SK-N-SH (cell line): ENCODE data around the gene SEPTIN11. TPM values are rescaled to one million over a fixed set of nuclear protein-coding genes. Genes with fewer than 3 reads are reported as not detected.

Experiments
- CTCF ChIA-PET: fragments of 300-600, 350-600 bp; formaldehyde crosslinking; extraction: SDS; loops from one replicate; lab custom pipeline; 2021; lab: Yijun Ruan, JAX
- POLR2A ChIA-PET: fragments of 350-600 bp; sonication (Branson Sonifier 250); formaldehyde crosslinking; extraction: SDS; loops from one replicate; lab custom pipeline; 2020; ENCODE audit warnings: antibody characterized with exemption, inconsistent platforms; lab: Yijun Ruan, JAX
- DNase-seq: peaks from one replicate; pipeline ENCODE4 v3.0.0; 2012
- H2AFZ ChIP-seq: fragments of 200-600 bp; sonication (generic); 2 replicates; pipeline ENCODE4 v1.8.1; 2016; ENCODE audit warnings: antibody characterized with exemption, mild to moderate bottlenecking, low read depth
- H3F3A ChIP-seq: fragments of 200-600 bp; sonication (generic); replicated peaks from 2 replicates; pipeline ENCODE3; 2016; ENCODE audit warnings: antibody characterized with exemption, mild to moderate bottlenecking; ENCODE audit not compliant: insufficient read depth
- H3K27ac ChIP-seq, 2 experiments: fragments of 200-500 bp in 1 of 2; fragments of 200-600 bp in 1 of 2; sonication (Bioruptor generic) in 1 of 2; sonication (generic), shearing (Covaris generic) in 1 of 2; 2 replicates each; pipeline versions ENCODE4 v1.5.1 to v1.6.1; 2014 to 2016; ENCODE audit warnings: low read depth in 2 of 2, inconsistent platforms in 1 of 2, low read length in 1 of 2, mild to moderate bottlenecking in 1 of 2, mixed read lengths in 1 of 2
- H3K27me3 ChIP-seq: fragments of 200-600 bp; sonication (generic), shearing (Covaris generic); 2 replicates; pipeline ENCODE4 v1.6.1; 2016; ENCODE audit warnings: mixed run types; ENCODE audit not compliant: insufficient read depth
- H3K36me3 ChIP-seq, 2 experiments: fragments of 200-500 bp in 1 of 2; fragments of 200-600 bp in 1 of 2; sonication (Bioruptor generic) in 1 of 2; sonication (generic) in 1 of 2; replicated peaks in 1 of 2; 2 replicates each; pipeline versions ENCODE3 to v1.5.1; 2014 to 2016; ENCODE audit warnings: low read length in 1 of 2, mild to moderate bottlenecking in 1 of 2; ENCODE audit not compliant: insufficient read depth in 2 of 2, control insufficient read depth in 1 of 2
- H3K4me1 ChIP-seq, 2 experiments: fragments of 200-500 bp in 1 of 2; fragments of 200-600 bp in 1 of 2; sonication (Bioruptor generic) in 1 of 2; sonication (generic), shearing (Covaris generic) in 1 of 2; 2 replicates each; pipeline versions ENCODE4 v1.5.1 to v1.6.1; 2014 to 2016; ENCODE audit warnings: low read depth in 1 of 2, low read length in 1 of 2, mixed run types in 1 of 2; ENCODE audit not compliant: insufficient read depth in 2 of 2, control insufficient read depth in 1 of 2
- H3K4me2 ChIP-seq: fragments of 200-600 bp; sonication (generic), shearing (Covaris generic); 2 replicates; pipeline ENCODE4 v1.6.1; 2017; ENCODE audit warnings: mixed run types
- H3K4me3 ChIP-seq, 2 experiments: fragments of 200-500 bp in 1 of 2; fragments of 200-600 bp in 1 of 2; sonication (Bioruptor generic) in 1 of 2; sonication (generic), shearing (Covaris generic) in 1 of 2; 2 replicates each; pipeline versions ENCODE4 v1.5.1 to v1.8.1; 2014 to 2016; ENCODE audit warnings: low read depth in 2 of 2, inconsistent platforms in 1 of 2, low read length in 1 of 2, mild to moderate bottlenecking in 1 of 2, mixed read lengths in 1 of 2, moderate library complexity in 1 of 2
- H3K79me2 ChIP-seq: fragments of 200-600 bp; sonication (generic); 2 replicates; pipeline ENCODE4 v1.8.1; 2017; ENCODE audit warnings: mild to moderate bottlenecking; ENCODE audit not compliant: insufficient read depth
- H3K9ac ChIP-seq: fragments of 200-600 bp; sonication (generic); 2 replicates; pipeline ENCODE4 v1.6.1; 2017; ENCODE audit warnings: mixed run types
- H3K9me2 ChIP-seq: fragments of 200-600 bp; sonication (generic); 2 replicates; pipeline ENCODE4 v1.6.1; 2017; ENCODE audit warnings: mixed run types
- H3K9me3 ChIP-seq: fragments of 200-600 bp; sonication (generic); 2 replicates; pipeline ENCODE4 v1.6.1; 2017; ENCODE audit warnings: mixed run types, mild to moderate bottlenecking, moderate library complexity
- H4K20me1 ChIP-seq: fragments of 200-600 bp; sonication (generic); 2 replicates; pipeline ENCODE4 v1.6.1; 2017; ENCODE audit warnings: mild to moderate bottlenecking, mixed run types; ENCODE audit not compliant: insufficient read depth
- EP300 ChIP-seq, 2 experiments: IDR thresholded peaks; 2 replicates each; pipeline versions ENCODE4 v1.4.0 to v1.6.1; 2012; ENCODE audit warnings: borderline replicate concordance in 1 of 2, low read depth in 1 of 2, low read length in 1 of 2
- EZH2phosphoT487 ChIP-seq: fragments of 200-600 bp; sonication (generic); IDR thresholded peaks from 2 replicates; pipeline ENCODE4 v1.6.1; 2017; ENCODE audit warnings: low read depth, mixed run types, mild to moderate bottlenecking, antibody characterized with exemption, moderate library complexity, borderline replicate concordance
- FOXM1 ChIP-seq: IDR thresholded peaks from 2 replicates; pipeline ENCODE4 v1.4.0; 2012; ENCODE audit warnings: low read depth, mild to moderate bottlenecking
- GATA2 ChIP-seq: sonication (generic); formaldehyde crosslinking; IDR thresholded peaks from 2 replicates; pipeline ENCODE4 v1.5.0; 2020; ENCODE audit warnings: mild to moderate bottlenecking, missing genetic modification reagents
- MXI1 ChIP-seq: IDR thresholded peaks from 2 replicates; pipeline ENCODE4 v1.6.1; 2012; ENCODE audit warnings: mild to moderate bottlenecking, low read depth, low read length, improper control_type of control experiment
- NFIC ChIP-seq: IDR thresholded peaks from 2 replicates; pipeline ENCODE4 v1.4.0; 2012; ENCODE audit warnings: borderline replicate concordance
- PBX3 ChIP-seq: IDR thresholded peaks from 2 replicates; pipeline ENCODE4; 2012
- POLR2AphosphoS5 ChIP-seq: IDR thresholded peaks from 2 replicates; pipeline ENCODE4 v1.6.1; 2012; ENCODE audit warnings: low read depth, low read length
- RAD21 ChIP-seq: IDR thresholded peaks from 2 replicates; pipeline ENCODE4 v1.6.1; 2012; ENCODE audit warnings: mild to moderate bottlenecking, low read length
- RFX5 ChIP-seq: IDR thresholded peaks from 2 replicates; pipeline ENCODE4 v1.6.1; 2012; ENCODE audit warnings: mild to moderate bottlenecking, improper control_type of control experiment, low read length
- TAF1 ChIP-seq: IDR thresholded peaks from 2 replicates; pipeline ENCODE4 v1.6.1; 2012; ENCODE audit warnings: low read depth, mild to moderate bottlenecking, low read length, moderate library complexity, borderline replicate concordance
- TCF12 ChIP-seq: IDR thresholded peaks from 2 replicates; pipeline ENCODE4 v1.4.0; 2012
- USF2 ChIP-seq: fragments of 150-350 bp; IDR thresholded peaks from 2 replicates; pipeline ENCODE4 v1.6.1; 2017; ENCODE audit warnings: antibody characterized with exemption, low read length, low read depth, borderline replicate concordance
- YY1 ChIP-seq: IDR thresholded peaks from 2 replicates; pipeline ENCODE4 v1.4.0; 2012; ENCODE audit warnings: low read depth, mild to moderate bottlenecking
- WGBS: methylation state at CpG from one replicate; pipeline ENCODE4 v1.1.6; 2017; ENCODE audit warnings: low lambda C conversion rate; 5-methylcytosine and 5-hydroxymethylcytosine counted together
- polyA plus RNA-seq, 3 experiments: library from polyadenylated mRNA; depleted of rRNA; stranded (reverse); fragments of >200 nt; gene quantifications; 2 replicates each; pipeline ENCODE4 v1.2.3, GENCODE V29; 2012
- TF ChIP-seq, protein P1 (sequence below): IDR thresholded peaks from 2 replicates; pipeline ENCODE4 v1.6.1; 2012; ENCODE audit warnings: mild to moderate bottlenecking, low read depth, low read length, moderate library complexity
- TF ChIP-seq, protein P2 (sequence below): IDR thresholded peaks from 2 replicates; pipeline ENCODE4 v1.4.0; 2012; ENCODE audit warnings: low read depth, borderline replicate concordance
- TF ChIP-seq, protein P3 (sequence below): IDR thresholded peaks from 2 replicates; pipeline ENCODE4 v1.4.0; 2012; ENCODE audit warnings: low read depth

SEPTIN11 gene
- polyA plus RNA-seq, 1 of the 3 experiments (the other 2 are of a cell fraction) = 47.4 TPM

DNA sequence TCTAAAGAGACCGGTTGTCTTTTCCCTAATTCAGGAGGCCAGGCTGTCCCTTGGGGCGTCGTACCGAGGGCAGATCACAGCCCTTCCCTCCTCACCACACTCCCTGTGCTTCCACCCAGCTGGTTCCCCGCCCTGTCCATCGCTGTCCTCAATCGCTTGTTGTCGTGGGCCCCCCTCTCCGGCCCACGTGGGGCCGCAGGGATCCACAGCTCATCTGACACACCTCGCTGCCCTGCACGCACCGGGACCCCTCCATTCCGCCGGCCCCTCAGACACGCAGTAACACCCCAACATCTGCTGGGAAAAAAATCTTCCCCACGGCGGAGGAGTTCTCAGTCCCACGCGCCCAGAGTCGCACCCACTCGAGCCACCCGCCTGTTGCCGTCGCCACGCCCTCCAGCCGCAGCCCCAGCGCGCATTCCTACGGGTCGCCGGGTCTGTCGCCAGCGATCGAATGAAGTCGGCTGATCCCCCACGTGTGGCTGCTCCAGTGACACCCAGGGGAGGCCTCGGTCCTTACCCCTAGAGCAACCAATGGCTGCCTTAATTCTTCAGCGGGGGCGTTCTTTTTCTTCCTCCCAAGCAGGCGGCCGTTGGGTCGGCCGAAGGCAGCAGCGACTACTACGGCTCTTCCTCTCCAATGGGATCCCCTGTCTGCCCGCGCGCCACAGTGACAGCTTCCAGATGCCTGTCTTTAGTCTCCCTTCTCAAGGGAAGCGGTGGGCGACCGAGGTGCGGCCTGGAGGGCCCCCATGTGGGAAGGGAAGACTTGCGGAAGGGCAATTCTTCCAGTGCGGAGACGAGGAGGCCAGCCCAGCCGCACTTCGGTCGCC lies 893 bp upstream of the SEPTIN11 start (continued):
- TF ChIP-seq, protein P1, sequence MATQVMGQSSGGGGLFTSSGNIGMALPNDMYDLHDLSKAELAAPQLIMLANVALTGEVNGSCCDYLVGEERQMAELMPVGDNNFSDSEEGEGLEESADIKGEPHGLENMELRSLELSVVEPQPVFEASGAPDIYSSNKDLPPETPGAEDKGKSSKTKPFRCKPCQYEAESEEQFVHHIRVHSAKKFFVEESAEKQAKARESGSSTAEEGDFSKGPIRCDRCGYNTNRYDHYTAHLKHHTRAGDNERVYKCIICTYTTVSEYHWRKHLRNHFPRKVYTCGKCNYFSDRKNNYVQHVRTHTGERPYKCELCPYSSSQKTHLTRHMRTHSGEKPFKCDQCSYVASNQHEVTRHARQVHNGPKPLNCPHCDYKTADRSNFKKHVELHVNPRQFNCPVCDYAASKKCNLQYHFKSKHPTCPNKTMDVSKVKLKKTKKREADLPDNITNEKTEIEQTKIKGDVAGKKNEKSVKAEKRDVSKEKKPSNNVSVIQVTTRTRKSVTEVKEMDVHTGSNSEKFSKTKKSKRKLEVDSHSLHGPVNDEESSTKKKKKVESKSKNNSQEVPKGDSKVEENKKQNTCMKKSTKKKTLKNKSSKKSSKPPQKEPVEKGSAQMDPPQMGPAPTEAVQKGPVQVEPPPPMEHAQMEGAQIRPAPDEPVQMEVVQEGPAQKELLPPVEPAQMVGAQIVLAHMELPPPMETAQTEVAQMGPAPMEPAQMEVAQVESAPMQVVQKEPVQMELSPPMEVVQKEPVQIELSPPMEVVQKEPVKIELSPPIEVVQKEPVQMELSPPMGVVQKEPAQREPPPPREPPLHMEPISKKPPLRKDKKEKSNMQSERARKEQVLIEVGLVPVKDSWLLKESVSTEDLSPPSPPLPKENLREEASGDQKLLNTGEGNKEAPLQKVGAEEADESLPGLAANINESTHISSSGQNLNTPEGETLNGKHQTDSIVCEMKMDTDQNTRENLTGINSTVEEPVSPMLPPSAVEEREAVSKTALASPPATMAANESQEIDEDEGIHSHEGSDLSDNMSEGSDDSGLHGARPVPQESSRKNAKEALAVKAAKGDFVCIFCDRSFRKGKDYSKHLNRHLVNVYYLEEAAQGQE = no peak
- TF ChIP-seq MXI1 = peak; percentile 77
- TF ChIP-seq EZH2phosphoT487 = no peak
- TF ChIP-seq GATA2 (CRISPR knock-in tag) = no peak
- no peak for TF ChIP-seq TAF1
- TF ChIP-seq, protein P2, sequence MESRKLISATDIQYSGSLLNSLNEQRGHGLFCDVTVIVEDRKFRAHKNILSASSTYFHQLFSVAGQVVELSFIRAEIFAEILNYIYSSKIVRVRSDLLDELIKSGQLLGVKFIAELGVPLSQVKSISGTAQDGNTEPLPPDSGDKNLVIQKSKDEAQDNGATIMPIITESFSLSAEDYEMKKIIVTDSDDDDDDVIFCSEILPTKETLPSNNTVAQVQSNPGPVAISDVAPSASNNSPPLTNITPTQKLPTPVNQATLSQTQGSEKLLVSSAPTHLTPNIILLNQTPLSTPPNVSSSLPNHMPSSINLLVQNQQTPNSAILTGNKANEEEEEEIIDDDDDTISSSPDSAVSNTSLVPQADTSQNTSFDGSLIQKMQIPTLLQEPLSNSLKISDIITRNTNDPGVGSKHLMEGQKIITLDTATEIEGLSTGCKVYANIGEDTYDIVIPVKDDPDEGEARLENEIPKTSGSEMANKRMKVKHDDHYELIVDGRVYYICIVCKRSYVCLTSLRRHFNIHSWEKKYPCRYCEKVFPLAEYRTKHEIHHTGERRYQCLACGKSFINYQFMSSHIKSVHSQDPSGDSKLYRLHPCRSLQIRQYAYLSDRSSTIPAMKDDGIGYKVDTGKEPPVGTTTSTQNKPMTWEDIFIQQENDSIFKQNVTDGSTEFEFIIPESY = no peak
- no peak for TF ChIP-seq RFX5
- TF ChIP-seq USF2 = no peak
- TF ChIP-seq, all 33 proteins: peak for 6

GRCh38 chr4:76950052-76950955 lies 752 bp downstream of the SEPTIN11 start:
- Histone ChIP-seq H3K4me1 (peaks cover 4 to 25% of the 10 kb centered on the region in 2 experiments; a peak in 3 of 4 replicates), H3K4me3 (peak overlapping the region; percentile 94 to 95), H3K27me3 (no peaks in the 10 kb centered on the region), H3K4me2 (peak overlapping the region; percentile 90), H3K79me2 (peaks cover 98% of the 10 kb centered on the region), H3K9me3 (no peaks in the 10 kb centered on the region), H3F3A (no peaks in the 10 kb centered on the region), H3K36me3 (peaks cover under 1 to 11% of the 10 kb centered on the region in 2 experiments), H3K27ac (peak overlapping the region; percentile 91 to 94), H3K9ac (peak overlapping the region; percentile 97), H3K9me2 (no peaks in the 10 kb centered on the region), H4K20me1 (peaks cover 40% of the 10 kb centered on the region), H2AFZ (peak overlapping the region; percentile 32; the same call in 1 of the 2 replicates)
- WGBS = 2% methylated on average over 25 of the region's 69 CpGs
- POLR2A ChIA-PET = interaction anchor here (1.0 kb wide), 1 partner anchor 441 kb away, joined by 3 read pairs; no protein-coding TSS in a partner anchor
- peak; percentile 76 for DNase-seq
- CTCF ChIA-PET = interaction anchor here (0.6 to 1.8 kb wide), 6 partner anchors 35 to 378 kb away, joined by 3 to 10 read pairs (median 4); no protein-coding TSS in a partner anchor
- TF ChIP-seq POLR2AphosphoS5 (no peak), YY1 (0 out of 2 replicates have a peak, but pooled peaks have one; percentile 10), NFIC (no peak), TAF1 (no peak), TCF12 (no peak), USF2 (no peak), FOXM1 (no peak), GATA2 (CRISPR knock-in tag) (no peak), EP300 (IDR thresholded peaks at IDR 0.05; ENCODE audit: borderline replicate concordance in 1 of 2, low read depth in 1 of 2, low read length in 1 of 2) (no peak), RAD21 (peak; percentile 53), PBX3 (no peak), EZH2phosphoT487 (no peak)
- TF ChIP-seq, protein P3, sequence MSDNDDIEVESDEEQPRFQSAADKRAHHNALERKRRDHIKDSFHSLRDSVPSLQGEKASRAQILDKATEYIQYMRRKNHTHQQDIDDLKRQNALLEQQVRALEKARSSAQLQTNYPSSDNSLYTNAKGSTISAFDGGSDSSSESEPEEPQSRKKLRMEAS = peak; percentile 27; the same call in 1 of the 2 replicates
